Breast epithelium (tissue), 3 donors: Measurements from ENCODE around the gene DPAGT1.

Experiments
- POLR2A ChIP-seq: fragments of 450-650 bp; IDR thresholded peaks from one replicate; pipeline ENCODE4 v1.6.1; 2016; ENCODE audit warnings: antibody characterized with exemption, mild to moderate bottlenecking, moderate library complexity
- TF ChIP-seq, protein P1 (sequence below), 3 donors: fragments of 450-650 bp; IDR thresholded peaks; one replicate each; pipeline ENCODE4 v1.5.1; 2016 to 2017; ENCODE audit warnings: antibody characterized with exemption in 3 of 3, mild to moderate bottlenecking in 3 of 3, moderate library complexity in 3 of 3

DNA sequence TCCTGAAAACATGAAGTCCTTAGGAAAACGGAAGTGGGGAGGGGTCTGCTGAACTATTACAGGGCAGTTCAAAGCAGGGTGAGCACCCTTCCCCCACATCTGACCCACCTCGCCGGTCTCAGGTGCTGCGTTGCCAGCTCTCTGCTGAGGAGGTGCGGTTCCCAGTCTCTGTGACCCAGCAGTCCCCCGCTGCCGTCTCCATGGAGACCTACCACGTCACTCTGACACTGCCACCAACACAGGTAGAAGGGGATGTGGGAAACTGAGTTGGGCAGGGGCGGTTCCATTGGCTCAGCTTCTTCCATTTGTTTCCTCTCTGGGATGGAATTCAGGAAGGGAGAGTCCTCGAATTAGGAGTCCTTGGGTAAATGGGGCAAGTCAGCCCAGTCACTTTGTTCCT is 8.8 kb upstream of the DPAGT1 start:
- TF ChIP-seq POLR2A = no peak
- TF ChIP-seq, protein P1, sequence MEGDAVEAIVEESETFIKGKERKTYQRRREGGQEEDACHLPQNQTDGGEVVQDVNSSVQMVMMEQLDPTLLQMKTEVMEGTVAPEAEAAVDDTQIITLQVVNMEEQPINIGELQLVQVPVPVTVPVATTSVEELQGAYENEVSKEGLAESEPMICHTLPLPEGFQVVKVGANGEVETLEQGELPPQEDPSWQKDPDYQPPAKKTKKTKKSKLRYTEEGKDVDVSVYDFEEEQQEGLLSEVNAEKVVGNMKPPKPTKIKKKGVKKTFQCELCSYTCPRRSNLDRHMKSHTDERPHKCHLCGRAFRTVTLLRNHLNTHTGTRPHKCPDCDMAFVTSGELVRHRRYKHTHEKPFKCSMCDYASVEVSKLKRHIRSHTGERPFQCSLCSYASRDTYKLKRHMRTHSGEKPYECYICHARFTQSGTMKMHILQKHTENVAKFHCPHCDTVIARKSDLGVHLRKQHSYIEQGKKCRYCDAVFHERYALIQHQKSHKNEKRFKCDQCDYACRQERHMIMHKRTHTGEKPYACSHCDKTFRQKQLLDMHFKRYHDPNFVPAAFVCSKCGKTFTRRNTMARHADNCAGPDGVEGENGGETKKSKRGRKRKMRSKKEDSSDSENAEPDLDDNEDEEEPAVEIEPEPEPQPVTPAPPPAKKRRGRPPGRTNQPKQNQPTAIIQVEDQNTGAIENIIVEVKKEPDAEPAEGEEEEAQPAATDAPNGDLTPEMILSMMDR (IDR thresholded peaks at IDR 0.05) = no peak
